ENCODE results near the gene GTF2F2.

The GTF2F2 gene, protein sequence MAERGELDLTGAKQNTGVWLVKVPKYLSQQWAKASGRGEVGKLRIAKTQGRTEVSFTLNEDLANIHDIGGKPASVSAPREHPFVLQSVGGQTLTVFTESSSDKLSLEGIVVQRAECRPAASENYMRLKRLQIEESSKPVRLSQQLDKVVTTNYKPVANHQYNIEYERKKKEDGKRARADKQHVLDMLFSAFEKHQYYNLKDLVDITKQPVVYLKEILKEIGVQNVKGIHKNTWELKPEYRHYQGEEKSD

DNA sequence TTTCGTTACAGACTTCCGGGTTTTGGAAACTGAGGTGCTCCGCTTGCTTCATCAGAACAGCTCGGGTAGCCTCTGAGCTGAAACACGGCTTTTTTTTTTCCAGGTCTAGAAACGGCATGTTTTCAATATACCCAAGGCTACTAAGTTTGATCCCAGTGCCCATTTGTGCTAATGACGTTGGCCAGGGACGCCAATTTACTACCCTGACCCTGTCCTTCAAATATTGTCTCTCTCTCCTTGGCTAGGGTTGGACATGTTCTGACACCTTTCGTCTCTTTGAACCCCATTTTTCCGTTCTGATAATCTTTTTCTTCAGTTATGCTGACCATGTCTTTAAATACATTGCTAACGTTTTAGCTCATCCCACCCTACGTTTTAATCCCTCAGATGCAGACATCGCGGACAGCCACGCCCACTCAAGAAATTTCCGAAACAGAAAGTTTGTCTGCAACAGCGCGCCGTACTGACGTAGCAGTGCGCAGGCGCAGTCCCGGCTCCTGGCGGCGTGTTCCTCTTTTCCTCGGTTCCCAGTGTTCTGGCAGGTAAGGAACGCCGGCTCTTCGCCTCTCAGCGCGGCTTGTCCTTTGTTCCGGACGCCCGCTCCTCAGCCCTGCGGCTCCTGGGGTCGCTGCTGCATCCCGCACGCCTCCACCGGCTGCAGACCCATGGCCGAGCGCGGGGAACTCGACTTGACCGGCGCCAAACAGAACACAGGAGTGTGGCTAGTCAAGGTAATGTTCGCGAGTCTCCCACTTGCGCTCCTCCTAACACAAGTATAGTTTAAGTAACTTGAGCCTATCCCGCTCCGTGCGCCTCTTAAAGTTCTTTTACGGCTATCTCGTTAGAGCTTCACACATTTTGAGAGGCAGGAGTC is at the start of gene GTF2F2:
Gene GTF2F2, plus strand, starts transcription at position 520 of the 874 bp plus-strand sequence. Its CDS starts 146 bp downstream, at position 666.
- peak; percentile 81 to 85 for DNase-seq

DNA sequence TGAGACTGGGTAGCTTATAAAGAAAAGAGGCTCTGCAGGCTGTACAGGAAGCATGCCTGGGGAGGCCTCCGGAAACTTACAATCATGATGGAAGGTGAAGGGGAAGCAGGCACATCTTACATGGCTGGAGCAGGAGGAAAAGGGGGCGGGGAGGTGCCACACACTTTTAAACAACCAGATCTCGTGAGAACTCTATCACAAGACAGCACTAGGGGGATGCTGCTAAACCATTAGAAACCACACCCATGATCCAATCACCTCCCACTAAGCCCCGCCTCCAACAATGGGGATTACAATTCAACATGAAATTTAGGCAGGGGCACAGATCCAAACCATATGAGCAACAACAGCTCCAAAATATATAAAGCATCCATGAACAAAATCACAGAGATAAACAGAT is 46.5 kb upstream of the GTF2F2 start:
- no peak for DNase-seq

DNA sequence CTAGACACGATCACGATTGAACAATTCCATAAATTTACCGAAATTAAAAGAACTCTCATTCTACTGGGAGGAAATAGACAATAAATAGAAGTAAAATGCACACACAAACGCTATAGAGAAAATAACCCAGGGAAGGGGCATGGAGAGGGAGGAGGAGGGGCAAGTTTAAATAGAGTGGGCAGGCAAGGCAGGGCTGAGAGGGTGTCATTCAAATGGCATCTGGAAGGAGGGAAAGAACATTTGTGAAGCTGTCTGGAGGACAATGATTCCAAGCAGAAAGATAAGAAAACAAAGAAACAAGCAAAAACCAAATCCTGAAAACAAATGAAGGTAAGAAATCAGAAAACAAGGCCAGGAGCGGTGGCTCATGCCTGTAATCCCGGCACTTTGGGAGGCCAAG is 45.6 kb upstream of the GTF2F2 start:
- no peak for DNase-seq

DNA sequence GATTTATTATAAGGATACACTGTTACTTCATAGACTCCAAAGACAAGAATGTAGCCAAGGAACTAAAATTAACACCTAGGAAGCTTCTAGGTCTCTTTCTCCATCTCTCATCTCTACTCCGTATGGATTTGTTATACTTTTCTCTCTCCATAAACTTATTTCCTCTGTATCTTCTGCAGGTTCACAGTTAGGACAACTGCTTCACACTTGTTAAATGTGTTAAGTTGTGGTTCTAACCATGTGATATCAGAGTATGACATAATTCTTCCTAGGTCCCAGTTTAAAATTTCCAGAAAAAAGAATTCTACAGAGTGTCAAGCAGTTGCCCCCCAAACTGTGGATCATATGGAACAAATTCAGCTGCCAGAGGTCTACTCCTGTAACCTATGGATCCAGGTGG is 42.3 kb upstream of the GTF2F2 start:
- no peak for DNase-seq

DNA sequence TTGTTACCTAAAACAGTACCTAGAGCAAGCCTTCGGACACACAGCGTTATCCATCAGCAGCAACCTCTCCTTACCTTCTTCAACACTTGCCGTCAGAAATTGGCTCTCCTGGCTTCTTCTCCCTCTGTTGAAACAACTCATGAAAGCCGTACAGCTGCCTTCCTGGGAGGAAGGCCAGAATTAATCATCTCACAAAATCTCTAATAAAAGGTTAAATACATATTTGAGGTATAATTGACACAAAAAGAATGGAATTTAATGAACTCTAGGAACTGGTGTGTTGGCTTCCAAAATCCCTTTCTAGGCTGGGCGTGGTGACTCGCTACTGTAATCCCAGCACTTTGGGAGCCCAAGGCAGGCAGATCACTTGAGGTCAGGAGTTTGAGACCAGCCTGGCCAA is 37.3 kb upstream of the GTF2F2 start:
- no peak for DNase-seq

DNA sequence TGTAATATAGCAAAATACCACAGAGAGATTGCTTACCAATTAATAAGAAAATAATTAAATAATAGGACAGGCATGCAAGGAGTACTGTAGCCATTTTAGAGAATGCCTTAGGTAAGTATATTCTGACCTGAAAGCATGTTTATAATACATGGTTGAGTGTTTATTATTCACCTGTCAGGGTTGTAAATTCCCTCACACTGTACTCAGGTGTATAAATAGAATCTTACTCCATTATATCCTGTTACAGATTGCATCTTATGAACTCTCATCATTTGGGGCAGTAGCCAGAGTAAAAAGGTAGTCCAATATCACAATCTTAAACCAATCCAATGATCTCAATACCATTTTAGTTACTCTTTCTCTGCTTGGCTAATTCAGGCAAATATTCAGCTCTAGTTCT is 35.8 kb upstream of the GTF2F2 start:
- DNase-seq: no peak

DNA sequence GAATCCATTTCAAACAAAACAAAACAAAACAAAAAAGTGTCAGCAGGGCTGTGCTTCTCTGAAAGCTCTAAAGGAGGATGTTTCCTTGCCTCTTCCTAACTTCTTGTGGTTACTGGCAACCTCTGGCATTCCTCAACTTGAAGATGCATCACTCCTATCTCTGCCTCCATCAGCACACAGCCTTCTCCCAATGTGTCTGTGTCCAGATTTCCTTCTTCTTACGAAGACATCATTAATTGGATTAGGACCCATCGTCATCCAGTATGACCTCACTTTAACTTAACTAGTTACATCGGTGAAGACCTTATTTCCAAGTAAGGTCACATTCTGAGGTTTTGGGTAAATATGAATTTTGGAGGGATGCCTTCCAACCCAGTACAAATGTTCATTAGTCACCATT is 33.8 kb upstream of the GTF2F2 start:
- DNase-seq: no peak

DNA sequence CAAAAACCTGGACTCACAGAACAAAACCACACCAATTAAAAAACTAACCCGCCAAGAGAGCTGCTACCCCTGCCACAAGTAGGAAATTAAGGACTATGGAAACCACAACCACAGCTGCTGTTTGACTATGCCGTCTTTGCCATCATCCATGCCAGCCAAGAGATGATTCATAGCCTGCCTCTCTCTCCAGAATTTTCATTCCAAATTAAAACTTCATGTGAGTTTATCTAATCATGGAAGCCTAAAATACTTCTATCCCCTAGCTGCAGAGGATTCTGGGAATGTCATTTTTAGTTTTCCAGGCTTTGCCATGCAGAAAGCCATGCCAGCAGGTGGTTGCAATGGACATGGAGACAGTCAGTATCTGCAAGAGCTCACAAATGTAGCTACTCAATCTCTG is 27.6 kb upstream of the GTF2F2 start:
- DNase-seq: no peak

DNA sequence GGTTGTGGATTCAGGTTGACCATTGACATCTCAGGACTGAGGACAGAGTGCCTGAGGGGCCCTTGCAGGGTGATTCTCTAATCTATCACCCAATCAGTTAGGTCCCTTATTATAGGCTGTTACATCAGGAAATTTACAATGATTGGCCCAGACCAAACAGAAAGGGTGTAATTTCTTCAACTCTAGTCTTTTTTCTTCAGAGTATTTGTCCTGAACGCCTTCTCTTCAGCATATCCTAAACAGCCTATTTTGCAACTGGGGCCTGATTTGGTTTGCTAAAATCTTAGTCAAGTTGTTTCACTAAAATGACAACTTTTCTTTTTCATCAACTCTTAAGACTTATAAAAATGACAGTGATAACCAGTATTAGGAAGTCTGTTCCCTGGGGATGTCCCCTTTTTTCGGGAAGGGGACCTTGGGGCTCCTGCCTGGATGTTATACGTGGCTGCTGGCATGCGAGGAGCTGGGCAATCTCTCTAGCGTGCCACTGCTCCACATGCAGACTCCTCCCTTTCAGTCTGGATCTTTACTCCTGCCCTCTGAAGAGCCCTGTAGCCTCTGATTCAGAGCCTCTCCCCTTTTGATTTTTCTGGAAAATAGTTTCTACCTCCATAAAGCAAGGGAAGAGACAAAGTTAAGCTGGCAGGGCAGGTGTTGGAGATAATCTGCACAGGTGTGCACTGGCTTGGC is 19.6 kb upstream of the GTF2F2 start:
- no peak for DNase-seq

DNA sequence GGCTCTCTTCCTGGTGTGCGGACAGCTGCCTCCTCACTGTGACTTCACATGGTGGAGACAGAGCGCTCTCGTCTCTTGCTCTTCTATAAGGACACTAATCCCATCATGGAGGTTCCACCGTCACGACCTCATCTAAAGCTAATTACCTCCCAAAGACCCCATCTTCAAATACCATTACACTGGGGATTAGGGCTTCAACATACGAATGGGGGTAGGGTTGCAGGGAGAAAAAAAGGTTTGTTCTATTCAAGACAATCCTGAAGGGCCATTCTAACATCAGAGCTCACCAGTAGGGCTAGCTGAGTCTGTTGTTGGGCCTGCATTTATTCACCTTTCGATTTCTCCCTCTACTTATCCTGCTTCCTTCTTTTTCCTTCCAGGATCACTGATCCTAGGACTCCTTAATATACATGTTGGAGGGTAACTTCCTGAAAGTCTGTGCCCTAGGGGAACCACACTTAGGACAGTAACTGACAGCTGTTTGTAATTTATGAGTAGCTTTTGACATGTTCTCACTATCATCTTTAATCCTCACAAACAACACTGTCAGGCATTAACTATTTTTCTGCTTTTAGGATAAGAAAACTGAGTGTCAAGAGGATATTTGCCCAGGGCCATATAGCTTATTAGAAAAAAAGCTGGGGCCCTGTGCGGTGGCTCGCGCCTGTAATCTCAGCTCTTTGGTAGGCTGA is 18.8 kb upstream of the GTF2F2 start:
- DNase-seq: no peak

DNA sequence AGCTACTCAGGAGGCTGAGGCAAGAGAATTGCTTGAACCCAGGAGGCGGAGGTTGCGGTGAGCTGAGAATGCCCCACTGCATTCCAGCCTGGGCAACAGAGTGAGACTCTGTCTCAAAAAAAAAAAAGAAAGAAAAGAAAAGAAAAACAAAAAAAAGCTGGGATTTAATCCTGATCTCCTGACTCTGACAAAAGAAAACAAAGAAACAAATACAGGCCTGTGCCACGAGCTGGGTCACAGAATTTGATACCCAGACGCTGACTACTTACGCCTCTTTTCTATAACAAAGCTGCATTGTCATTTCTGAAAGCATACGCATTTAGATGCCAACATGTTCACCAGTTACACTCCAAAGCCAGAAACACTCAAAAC is 18.2 kb upstream of the GTF2F2 start:
- no peak for DNase-seq

DNA sequence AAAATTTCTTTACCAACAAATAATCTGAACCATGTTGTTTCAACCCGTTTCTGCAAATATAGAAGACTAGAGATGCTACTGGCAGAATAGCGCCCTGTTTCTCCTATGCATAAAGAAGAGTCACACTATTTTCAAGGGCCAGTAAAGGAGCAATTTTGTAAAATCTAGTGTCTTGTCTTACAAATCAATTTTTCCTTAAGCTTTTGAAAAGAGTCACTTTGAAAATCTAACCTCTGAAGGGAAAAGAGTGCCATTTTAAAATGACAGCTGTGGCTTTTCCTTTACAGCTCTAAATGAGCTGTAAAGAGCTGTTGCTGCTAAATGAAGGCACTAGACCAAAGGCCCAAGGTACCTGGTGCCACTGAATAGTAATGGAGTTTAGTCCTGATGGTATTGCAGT is 16.9 kb upstream of the GTF2F2 start:
- no peak for DNase-seq

DNA sequence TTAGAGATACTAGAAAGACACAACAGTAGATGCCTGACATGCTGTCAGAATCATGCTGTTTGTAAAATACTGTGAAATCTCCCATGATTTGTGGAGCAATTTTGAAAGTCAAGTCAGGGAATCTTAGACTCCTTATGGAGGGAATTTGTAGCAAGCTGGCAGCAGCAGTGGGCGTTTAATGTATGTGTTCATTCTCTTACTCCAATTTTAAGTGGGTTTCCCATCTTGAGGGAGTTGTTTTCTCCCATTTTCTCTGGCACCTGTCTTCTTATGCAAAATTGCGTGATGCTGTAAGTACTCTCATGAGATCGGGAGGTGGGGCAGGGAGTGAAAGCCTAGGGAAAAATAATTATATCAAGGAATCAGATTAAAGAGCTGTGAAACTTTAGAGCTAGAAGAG is 16.0 kb upstream of the GTF2F2 start:
- DNase-seq: no peak

DNA sequence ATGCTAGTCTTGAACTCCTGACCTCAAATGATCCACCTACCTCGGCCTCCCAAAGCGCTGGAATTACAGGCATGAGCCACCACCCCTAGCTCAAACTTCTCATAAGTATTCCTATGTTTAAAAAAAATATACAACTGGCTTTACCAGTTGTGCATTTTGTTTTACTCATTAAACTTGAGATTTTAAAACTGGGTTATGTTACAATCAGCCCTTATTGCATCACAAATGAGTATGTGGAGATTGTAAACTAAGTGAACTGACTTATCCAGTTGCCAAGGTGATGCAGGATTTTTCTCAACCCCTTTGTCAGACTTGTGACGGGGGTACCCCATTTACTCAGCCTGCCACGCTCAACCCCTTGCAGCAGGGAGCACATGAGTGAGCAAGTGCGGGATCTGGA is 14.4 kb upstream of the GTF2F2 start:
- DNase-seq: no peak

DNA sequence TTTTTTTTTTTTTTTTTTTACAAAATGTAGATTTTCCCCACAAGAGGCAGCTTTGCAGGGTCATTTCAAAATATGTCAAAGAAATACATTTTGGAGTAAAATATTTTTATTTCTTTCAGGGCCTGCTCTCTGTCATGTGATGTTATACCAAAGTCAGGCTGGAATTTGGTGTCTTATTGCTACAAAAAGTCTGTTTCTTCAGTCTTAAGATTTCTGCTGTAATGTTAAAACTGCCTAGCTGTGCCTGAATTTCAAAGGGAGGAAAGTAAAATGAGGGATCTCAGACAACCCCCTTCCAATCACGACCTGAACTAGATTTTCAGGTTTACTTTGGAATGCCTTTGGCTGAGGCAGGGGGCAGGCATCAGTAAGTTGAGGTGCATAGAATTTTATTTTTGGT is 12.8 kb upstream of the GTF2F2 start:
- no peak for DNase-seq

DNA sequence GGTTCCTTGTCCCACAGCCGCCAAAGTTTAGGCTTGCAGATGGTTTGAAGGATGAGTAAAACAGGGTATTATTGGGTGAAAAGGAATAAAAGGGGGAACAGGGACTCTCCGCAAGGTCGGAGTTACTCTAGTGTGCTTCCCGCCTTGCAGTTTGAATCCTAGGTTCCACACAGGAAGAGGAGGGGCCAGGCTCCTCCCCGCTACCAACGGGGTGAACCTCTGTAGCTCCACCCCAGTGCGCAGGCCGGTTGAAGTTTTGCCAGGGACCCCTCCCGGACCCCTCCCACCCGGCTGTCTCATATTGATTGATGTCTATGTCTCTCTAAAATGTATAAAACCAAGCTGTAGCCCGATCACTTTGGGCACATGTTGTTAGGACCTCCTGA is 11.6 kb upstream of the GTF2F2 start:
- no peak for DNase-seq

DNA sequence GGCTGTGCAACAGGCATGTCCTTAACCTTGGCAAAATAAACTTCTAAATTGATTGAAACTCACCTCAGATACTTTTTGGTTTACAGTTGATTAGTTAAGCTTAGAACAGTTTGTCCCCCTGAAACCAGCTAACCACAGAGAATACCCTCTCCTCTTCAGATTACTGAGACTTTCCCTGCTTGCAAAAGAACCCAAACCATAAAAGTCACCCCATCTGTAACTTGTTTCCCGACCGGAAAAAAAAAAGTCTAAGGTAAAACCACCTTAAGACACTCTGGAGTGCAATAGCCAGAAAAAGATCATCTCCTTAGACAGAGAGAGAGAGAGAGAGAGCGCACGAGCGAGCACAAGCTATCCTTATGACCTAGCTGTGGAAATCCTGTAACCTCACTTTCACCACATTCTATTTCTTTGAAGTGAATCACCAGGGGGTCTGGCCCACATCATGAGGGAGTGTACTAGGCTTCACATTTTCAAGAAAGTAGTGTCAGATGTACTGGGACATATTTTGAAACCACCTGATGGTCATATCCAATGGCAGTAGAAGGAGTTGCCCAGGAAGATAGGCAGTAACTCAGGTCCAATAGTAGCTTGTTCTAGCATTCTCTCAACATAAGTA is 11.1 kb upstream of the GTF2F2 start:
- DNase-seq: no peak

DNA sequence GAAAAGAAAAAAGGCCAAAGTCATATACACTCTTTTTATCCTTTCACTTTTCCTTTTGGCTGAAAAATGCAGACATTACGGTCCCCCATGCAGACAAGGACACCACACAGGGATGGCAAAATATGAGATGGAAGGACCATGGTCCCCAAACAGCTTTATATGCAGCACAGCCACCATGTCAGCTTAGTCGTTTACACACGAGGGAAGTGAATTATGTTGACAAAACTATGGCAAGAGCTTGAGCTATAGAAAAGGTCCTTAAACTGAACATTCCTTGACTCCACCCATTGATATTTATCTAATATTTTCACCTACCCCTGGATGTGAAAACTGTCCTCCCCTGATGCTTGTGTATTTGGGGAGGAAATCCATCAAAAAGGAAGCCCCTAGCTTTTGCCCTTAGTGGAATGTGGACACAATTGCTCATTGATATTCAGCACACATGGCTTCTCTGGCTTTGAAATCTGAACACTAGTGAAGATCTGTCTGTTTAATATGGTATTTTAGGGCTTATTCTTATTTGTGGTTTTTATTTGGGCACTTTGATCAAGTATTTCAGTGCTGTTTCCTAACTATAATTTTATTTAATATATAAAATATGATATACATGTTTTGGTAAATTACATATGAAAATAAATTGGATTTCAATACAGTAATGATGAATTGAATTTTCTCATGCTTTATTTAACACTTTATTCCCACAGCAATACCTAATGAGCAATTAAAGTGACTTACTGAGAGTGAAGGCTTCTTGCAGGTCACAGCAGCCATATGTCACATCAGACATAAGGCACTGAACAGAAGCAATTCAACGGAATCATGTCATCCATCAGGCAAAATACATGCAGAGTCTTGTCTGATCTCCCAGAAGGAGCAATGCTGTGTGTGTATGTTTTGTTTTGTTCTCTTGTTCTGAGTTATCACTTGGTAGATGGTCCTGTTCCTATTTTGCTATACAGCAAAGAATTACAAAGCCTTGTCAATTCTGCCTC is 6.8 kb upstream of the GTF2F2 start:
- no peak for DNase-seq

DNA sequence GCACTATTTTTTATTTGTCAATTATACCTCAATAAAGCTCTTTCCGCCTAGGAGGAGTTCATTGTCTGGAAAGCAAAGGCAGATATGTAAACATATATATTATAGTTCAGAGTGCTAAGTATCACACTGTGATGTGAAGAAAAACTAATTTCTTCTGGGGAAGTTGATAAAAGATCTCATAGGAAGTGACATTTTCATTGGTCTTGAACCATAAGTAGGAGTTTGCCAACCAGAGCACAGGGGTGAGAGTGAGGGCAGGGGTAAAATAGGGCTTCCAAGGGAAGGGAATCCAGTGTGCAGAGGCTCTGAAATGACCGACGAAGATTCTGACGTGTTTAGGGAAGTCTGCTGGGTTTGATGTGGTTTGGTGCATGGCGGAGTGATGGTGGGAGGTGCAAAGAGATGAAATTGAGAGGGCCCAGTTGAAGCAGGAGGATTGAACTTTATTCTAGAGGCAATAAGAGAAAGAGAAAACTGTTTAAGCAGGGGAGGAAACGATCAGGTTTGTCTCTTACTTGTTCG is 780 bp upstream of the GTF2F2 start:
- DNase-seq: peak; percentile 33 to 62

DNA sequence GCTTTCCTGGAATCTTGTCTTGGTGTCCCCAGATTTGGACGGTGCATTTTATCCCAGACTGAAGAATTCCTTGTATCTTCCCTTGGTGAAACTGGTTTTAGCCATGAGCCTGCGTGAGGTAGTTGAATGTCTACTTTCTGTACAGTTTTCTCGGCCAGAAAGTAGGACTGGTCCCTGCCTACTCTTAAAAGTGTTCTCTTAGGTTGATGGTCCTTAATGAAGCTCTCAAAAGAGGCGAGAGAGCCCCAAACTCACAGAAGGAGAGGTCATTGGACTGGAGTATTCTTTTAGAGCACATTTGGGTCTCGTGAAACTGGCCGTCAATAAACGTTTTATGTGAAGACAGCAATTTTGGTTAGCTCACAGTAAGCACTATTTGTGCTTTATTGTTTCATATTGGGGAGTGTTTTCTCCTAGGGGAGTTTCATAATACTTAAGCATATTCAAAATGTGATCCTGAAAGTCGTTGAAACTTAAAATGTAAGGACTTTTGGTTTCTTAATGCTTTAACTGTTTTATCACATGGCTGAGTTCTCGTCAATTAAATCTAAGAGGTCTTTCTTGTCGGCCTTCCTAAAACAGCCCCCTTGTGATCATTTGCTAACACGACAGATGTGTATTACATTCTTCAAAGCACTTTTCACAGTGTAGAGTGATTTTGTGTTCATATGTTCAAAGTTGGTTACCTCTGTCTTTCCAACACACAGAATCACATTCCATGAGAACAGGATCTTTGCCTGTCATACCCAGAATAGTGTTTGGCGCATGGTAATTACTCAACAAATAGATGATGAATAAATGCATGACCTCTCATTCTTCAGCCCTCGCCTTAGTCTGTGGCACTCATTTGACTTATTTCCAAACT is 889 bp downstream of the GTF2F2 start:
- no peak for DNase-seq
